ENCODE results near the gene ZNF219.

ZNF219 gene

DNA sequence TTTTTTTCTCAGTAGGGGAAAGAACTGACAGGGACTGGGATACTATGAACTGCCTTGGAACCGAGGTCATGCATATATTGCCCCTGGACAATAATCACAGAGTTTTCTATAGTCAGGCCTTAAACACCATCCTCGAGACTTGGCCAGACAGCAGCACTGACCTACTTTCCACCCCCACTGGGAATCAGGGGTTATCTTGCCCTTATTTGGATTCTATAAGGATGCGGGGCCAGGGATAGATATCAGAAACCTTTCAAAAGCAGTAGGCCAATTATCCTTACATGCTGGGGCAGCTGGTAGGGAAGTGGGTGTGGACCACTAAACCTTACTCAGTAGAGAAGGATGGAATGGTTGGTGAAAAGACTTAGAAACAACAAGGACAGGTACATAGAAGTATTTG is 2.0 kb downstream of the ZNF219 start:
- no peak for DNase-seq
- Mint-ChIP-seq H3K27ac (no peak overlapping the region), H3K36me3 (ENCODE audit: low read depth) (peaks cover 21% of the 10 kb centered on the region), H3K4me1 (peaks cover 82% of the 10 kb centered on the region), H3K4me3 (peak overlapping the region; percentile 90), H3K9me3 (no peaks in the 10 kb centered on the region), H3K27me3 (ENCODE audit: low read depth, poor library complexity) (no peaks in the 10 kb centered on the region)
- TF ChIP-seq, protein P1, sequence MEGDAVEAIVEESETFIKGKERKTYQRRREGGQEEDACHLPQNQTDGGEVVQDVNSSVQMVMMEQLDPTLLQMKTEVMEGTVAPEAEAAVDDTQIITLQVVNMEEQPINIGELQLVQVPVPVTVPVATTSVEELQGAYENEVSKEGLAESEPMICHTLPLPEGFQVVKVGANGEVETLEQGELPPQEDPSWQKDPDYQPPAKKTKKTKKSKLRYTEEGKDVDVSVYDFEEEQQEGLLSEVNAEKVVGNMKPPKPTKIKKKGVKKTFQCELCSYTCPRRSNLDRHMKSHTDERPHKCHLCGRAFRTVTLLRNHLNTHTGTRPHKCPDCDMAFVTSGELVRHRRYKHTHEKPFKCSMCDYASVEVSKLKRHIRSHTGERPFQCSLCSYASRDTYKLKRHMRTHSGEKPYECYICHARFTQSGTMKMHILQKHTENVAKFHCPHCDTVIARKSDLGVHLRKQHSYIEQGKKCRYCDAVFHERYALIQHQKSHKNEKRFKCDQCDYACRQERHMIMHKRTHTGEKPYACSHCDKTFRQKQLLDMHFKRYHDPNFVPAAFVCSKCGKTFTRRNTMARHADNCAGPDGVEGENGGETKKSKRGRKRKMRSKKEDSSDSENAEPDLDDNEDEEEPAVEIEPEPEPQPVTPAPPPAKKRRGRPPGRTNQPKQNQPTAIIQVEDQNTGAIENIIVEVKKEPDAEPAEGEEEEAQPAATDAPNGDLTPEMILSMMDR (IDR thresholded peaks at IDR 0.05), result no peak

DNA sequence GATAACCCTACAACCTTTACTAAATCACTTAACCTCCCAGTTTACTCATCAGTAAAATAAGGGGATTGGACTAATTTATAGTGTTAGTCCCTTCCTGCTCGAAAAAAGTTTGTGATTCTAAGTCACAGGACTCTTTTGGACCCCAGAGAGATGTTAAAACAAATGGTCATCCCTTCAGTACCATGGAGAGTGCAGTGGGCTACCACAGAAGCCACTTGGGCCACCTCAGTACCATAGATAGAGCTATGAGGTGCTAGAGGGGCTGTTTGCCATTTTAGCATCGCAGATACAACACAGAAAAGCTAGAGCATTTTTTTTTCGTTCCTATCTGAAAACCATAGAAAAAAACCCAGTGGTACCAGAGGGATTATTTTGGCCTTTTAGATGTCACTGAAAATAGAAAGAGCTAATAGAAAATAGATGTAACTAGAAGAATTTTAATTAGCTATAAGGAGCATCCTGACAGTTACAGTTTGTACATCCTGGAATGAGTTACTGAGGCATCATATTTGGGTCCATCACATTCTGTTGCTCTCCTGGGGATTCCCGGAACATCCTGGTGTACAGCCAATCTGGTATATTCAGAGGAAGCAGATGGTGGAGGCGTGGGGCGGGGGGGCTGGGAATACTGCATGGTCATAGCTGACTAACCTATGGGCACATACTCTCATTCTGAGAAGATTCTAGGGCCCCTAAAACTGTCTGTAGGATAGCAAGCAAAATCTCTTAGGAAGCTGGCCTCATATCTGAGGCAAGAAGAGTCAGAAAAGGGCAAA is 2.8 kb downstream of the ZNF219 start:
- Mint-ChIP-seq H3K27ac (peak overlapping the region; percentile 78), H3K36me3 (ENCODE audit: low read depth) (peaks cover 27% of the 10 kb centered on the region), H3K27me3 (ENCODE audit: low read depth, poor library complexity) (peaks cover 3% of the 10 kb centered on the region), H3K9me3 (no peaks in the 10 kb centered on the region), H3K4me3 (peak overlapping the region; percentile 90), H3K4me1 (peaks cover 79% of the 10 kb centered on the region)
- DNase-seq, result peak; percentile 33
- TF ChIP-seq, protein P1 (IDR thresholded peaks at IDR 0.05), result no peak

DNA sequence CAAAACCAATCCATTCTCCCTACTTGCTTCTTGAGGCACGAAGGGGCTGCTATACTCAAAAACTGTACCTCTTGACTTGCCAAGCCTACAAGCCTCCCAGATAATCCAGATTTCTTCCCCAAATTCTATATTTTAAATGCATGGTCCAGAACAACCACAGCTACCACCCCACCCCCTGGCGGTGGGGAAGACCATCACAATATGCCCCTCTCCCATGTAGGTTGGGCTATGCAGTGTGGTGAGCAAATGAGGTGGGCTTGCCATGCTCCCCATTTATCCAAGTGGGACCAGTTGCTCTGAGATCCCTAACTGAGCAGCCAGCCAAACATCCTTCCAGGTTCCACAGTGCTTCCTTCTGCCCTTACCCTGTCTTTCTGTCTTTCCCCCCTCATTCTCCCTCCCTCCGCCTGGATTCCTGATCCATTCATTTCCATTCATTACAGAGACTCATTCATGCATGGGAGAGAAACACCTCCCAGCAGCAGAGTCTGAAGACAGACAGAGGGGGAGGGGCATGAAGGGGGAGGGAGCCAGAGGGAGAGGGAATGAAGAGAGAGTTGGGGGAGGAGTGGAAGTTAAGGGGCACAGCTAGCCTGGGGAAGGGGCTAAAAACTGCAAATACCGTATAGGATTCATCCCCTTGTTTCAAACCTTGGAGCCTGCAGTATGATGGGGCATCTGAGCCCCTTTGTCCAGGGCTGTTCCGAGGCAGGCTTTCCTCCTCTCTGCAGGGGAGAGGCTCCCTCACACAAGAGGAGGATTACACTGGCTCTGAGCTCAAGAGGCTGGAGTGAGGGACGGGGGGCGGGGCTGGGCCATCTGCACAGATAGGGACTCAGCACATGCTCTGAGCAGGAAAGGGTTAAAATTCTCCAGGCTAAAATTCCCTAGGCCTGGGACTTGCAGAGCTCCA is 4.4 kb downstream of the ZNF219 start:
- TF ChIP-seq, protein P1 (IDR thresholded peaks at IDR 0.05), result peak; percentile 42
- Mint-ChIP-seq H3K4me1 (peaks cover 66% of the 10 kb centered on the region), H3K9me3 (no peaks in the 10 kb centered on the region), H3K27me3 (ENCODE audit: low read depth, poor library complexity) (peaks cover 6% of the 10 kb centered on the region), H3K36me3 (ENCODE audit: low read depth) (peaks cover 35% of the 10 kb centered on the region), H3K4me3 (peak overlapping the region; percentile 78), H3K27ac (peak overlapping the region; percentile 71)
- peak; percentile 74 for DNase-seq

DNA sequence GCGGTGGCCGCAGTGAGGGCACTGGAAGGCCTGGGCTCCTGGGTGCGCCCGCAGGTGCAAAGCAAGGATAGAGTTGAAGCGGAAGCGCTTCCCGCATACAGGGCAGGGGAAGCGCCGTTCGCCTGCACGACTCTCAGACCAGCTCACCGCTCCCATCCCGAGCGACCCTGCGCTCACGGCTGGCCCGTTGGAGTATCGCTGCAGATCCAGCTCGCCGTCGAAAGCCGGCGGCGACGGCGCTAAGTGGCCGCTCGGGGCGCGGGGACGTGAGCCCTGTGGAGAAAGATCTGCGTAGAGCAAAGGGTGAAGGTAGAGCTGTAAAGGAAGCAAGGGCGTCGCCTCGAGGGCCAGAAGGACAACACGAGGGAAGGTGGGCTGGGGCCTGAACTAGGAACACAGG is 5.4 kb downstream of the ZNF219 start:
- H3K9me3 Mint-ChIP-seq, result no peaks in the 10 kb centered on the region
- DNase-seq, result no peak
- TF ChIP-seq, protein P1 (IDR thresholded peaks at IDR 0.05), result no peak
- H3K27me3 Mint-ChIP-seq (ENCODE audit: low read depth, poor library complexity), result peaks cover 6% of the 10 kb centered on the region
- peaks cover 67% of the 10 kb centered on the region for H3K4me1 Mint-ChIP-seq
- peak overlapping the region; percentile 78 for H3K4me3 Mint-ChIP-seq
- H3K36me3 Mint-ChIP-seq (ENCODE audit: low read depth), result peaks cover 45% of the 10 kb centered on the region
- H3K27ac Mint-ChIP-seq, result no peak overlapping the region

DNA sequence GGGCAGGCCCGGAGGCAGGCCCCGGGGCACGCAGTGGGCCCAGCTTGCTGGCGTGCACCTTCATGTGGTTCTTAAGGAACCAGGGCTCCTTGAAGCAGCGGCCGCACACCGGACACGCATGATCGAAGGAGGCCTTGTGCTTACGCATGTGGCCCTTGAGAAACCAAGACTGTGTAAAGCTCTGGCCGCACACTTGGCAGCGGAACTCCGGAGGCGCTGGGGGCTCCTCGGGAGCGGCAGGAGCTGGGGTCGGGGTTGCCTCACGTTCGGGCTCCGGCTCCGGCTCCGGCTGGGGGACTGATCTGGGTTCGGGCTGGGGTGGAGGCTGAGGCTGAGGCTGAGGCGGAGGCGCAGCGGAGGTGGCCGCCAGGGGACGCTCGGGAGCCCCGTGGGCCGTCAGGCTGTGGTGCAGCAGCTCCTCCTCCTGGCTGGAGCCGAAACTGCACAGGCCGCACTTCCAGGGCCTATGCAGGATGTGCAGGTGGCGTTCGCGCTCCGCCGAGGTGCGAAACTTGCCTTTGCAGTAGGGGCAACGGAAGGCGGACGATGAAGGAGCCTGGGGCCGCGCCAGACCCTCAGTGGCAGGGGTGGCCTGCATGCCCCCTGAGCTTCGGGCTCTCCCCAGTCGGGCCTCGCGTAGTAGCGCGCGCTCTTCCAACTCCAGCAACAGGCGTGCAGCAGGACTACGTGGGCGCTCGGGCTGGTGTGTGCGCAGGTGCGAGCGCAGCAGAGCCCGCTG is 6.0 kb downstream of the ZNF219 start:
- Mint-ChIP-seq H3K4me3 (peak overlapping the region; percentile 50), H3K27me3 (ENCODE audit: low read depth, poor library complexity) (peaks cover 6% of the 10 kb centered on the region), H3K36me3 (ENCODE audit: low read depth) (peaks cover 48% of the 10 kb centered on the region), H3K4me1 (peaks cover 72% of the 10 kb centered on the region), H3K9me3 (no peaks in the 10 kb centered on the region), H3K27ac (no peak overlapping the region)
- TF ChIP-seq, protein P1 (IDR thresholded peaks at IDR 0.05), result peak; percentile 100
- DNase-seq, result peak; percentile 94
